Naive B cell (primary cell): ENCODE measurements around the gene VAMP3. TPM values are rescaled to one million over a fixed set of nuclear protein-coding genes. Genes with fewer than 3 reads are reported as not detected.
"Not testable (repeated sequence)": the region's sequence is repeated elsewhere in the genome, so short reads cannot be mapped to it uniquely, and the experiment has no call there.

Experiments used
- ATAC-seq, 2 donors: fragments of 150-1000 bp; cut with Tn5 transposase; 2 replicates each; pipeline ENCODE4 v1.10.0; 2021; ENCODE audit warnings: low read depth in 2 of 2, mild to moderate bottlenecking in 2 of 2, moderate library complexity in 2 of 2
- DNase-seq: peaks from one replicate; pipeline ENCODE4 v3.0.0; 2022
- H3K27ac Mint-ChIP-seq, 6 donors: one replicate each; pipeline ENCODE4 v1.8.0; 2020 to 2022; ENCODE audit warnings: mild to moderate bottlenecking in 6 of 6, mixed read lengths in 6 of 6, moderate library complexity in 5 of 6, inconsistent platforms in 2 of 6
- H3K27me3 Mint-ChIP-seq, 3 donors: one replicate each; pipeline ENCODE4 v1.8.0; 2021 to 2022; ENCODE audit warnings: mixed read lengths in 3 of 3, mild to moderate bottlenecking in 1 of 3
- H3K36me3 Mint-ChIP-seq, 2 donors: one replicate each; pipeline ENCODE4 v1.8.0; 2020 to 2022; ENCODE audit warnings: mixed read lengths in 2 of 2, inconsistent platforms in 1 of 2, mild to moderate bottlenecking in 1 of 2
- H3K4me1 Mint-ChIP-seq, 3 donors: one replicate each; pipeline ENCODE4 v1.8.0; 2020 to 2022; ENCODE audit warnings: mixed read lengths in 3 of 3, inconsistent platforms in 1 of 3, mild to moderate bottlenecking in 1 of 3, moderate library complexity in 1 of 3
- H3K4me3 Mint-ChIP-seq, 8 donors: one replicate each; pipeline ENCODE4 v1.8.0; 2020 to 2022; ENCODE audit warnings: mild to moderate bottlenecking in 8 of 8, mixed read lengths in 8 of 8, moderate library complexity in 8 of 8, inconsistent platforms in 2 of 8
- H3K9me3 Mint-ChIP-seq, 7 donors: one replicate each; pipeline ENCODE4 v1.8.0; 2020 to 2022; ENCODE audit warnings: mixed read lengths in 7 of 7, mild to moderate bottlenecking in 5 of 7, inconsistent platforms in 2 of 7, moderate library complexity in 1 of 7
- polyA plus RNA-seq, 6 donors: library from polyadenylated mRNA; unstranded; fragments of 300-500 nt; fragmentation: Illumina TruSeq; gene quantifications; one replicate each; pipeline ENCODE4 v1.2.3, GENCODE V29; 2021; ENCODE audit warnings: low read depth in 6 of 6

The VAMP3 gene
- polyA plus RNA-seq, 6 donors from 2014 or later, result 30.3 to 42.3 (median 38.0) TPM

DNA sequence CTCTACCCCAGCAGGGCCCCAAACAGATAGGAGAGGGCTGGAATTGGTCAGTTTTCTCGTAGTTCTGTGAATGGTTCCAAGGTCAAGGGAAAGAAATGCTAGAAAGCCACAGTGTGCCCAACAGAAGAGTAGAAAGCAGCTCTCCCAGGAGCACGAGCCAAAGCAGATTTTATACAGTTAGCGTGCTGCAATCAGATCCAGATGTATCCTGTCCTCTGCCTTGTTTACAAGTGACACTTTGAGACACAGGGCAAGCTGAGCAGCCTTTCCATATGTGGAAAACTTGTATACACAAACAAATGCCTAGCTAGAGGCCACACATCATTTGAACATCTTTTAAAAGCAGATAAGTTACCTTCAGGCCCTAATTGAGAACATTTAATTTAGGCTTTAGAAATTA is 6.5 kb downstream of the VAMP3 start:
- Mint-ChIP-seq H3K36me3 (peaks cover 3 to 8% of the 10 kb centered on the region in 2 donors), H3K4me3 (peak overlapping the region in 1 of 8 donors; percentile 3), H3K4me1 (peaks cover 17 to 33% (median 23%) of the 10 kb centered on the region in 3 donors), H3K9me3 (no peaks in the 10 kb centered on the region), H3K27ac (no peak overlapping the region), H3K27me3 (no peaks in the 10 kb centered on the region)
- ATAC-seq, result no peak
- no peak for DNase-seq

DNA sequence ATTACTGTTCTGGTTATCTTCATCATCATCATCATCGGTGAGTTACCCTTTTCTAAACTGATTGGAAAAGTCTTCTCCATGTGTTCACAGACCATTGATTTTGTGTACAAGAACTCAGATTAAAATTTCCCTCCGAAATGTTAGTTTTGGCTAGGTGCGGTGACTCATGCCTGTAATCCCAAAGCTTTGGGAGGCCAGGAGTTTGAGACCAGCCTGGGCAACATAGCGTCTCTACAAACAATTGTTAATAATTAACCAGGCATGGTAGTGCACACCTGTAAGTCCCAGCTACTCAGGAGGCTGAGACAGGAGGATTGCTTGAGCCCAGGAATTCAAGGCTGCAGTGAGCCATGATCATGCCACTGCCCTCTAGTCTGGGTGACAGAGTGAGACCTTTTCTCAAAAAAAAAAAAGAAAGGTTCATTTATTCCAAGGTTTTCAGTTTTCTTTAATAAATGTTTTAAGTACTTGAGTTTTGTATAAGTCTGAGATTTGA is 7.1 kb downstream of the VAMP3 start:
- peaks cover 20 to 35% (median 28%) of the 10 kb centered on the region in 3 donors for H3K4me1 Mint-ChIP-seq

DNA sequence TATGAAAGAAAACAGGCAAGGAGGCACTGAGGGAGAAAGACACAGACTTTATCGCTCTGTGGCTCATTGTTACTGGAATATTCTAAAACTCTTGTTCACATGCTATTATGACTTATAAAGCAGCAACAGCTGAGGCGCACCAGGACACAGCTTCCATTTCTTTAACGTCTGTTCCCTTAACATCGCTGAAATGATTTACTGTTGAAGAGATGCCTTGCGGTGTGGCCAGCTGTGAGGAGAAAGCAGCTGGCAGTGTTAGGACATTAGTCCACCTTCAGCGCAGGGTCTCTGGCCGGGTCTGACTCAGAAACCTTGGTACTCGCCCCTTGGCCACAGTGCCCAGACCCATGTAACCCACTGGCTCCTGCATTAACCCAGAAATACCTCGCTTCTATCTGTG is 9.9 kb downstream of the VAMP3 start:
- DNase-seq (no peak), ATAC-seq (no peak)
- Mint-ChIP-seq H3K36me3 (no peaks in the 10 kb centered on the region), H3K4me1 (peaks cover 15 to 31% (median 18%) of the 10 kb centered on the region in 3 donors), H3K27me3 (no peaks in the 10 kb centered on the region), H3K4me3 (peak overlapping the region in 1 of 8 donors; percentile 68), H3K9me3 (no peaks in the 10 kb centered on the region), H3K27ac (peak overlapping the region in 1 of 6 donors; percentile 47)

More for the DNA sequence above, 7.1 kb downstream of the VAMP3 start:
- H3K27ac Mint-ChIP-seq, result no peak overlapping the region
- H3K9me3 Mint-ChIP-seq, result no peaks in the 10 kb centered on the region
- H3K27me3 Mint-ChIP-seq, result no peaks in the 10 kb centered on the region
- ATAC-seq (no peak), DNase-seq (no peak)
- H3K36me3 Mint-ChIP-seq, result peaks cover 3 to 8% of the 10 kb centered on the region in 2 donors
- H3K4me3 Mint-ChIP-seq, result no peak overlapping the region

DNA sequence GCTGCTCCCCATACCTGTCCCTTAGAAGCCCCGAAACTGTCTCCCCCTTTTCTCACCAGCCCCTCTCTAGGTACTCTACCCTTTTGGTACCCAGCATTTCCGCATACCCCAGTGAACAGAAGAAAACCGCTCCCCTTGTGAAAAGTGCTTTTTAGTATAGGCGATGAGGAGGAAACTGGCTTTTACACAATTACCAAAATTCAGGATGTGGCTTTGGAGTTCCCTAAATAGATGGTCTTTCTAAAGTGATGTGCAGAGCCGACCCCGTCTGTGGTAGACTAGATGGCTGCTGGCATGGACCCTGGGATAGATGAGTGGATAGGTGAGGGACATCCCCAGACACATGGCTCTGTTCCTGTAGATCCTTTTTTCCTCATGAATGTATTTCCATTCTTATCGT is 10.4 kb downstream of the VAMP3 start:
- no peaks in the 10 kb centered on the region for H3K36me3 Mint-ChIP-seq
- ATAC-seq, result no peak
- no peaks in the 10 kb centered on the region for H3K9me3 Mint-ChIP-seq
- no peak for DNase-seq
- H3K4me1 Mint-ChIP-seq, result peaks cover 15 to 26% (median 21%) of the 10 kb centered on the region in 3 donors
- H3K27me3 Mint-ChIP-seq, result no peaks in the 10 kb centered on the region
- peak overlapping the region in 7 of 8 donors; percentile 30 to 68 (median 54) for H3K4me3 Mint-ChIP-seq
- peak overlapping the region in 4 of 6 donors; percentile 22 to 90 (median 48) for H3K27ac Mint-ChIP-seq

DNA sequence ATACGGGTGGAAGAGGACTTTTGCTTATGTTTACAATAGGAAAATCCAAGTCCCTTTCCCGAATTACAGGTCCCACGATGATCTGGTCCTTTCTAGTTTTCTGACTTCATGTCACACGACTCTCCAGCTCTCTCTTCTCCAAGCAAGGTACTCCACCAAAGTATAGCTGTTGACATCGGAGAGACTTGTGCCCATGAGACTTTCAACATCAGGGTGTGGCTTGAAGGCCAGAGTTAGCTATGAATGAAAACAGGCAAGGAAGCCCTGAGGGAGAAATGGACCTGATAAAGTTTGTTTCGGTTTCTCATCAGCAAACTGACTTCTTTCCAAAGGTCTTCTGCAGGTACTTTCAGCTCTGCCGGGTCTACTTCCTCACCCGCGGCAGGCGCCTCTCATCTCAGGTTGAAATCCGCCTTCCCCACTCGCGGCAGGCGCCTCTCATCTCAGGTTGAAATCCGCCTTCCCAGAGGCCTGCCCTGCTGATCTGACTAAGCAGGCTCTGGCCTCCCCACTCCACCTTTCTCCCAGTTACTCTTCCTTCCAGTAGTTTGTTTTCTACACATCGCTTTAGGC is 10.9 kb downstream of the VAMP3 start:
- Mint-ChIP-seq H3K4me3 (peak overlapping the region; percentile 38 to 92 (median 76)), H3K9me3 (no peaks in the 10 kb centered on the region), H3K36me3 (no peaks in the 10 kb centered on the region), H3K27me3 (no peaks in the 10 kb centered on the region), H3K27ac (peak overlapping the region in 5 of 6 donors; percentile 22 to 90 (median 30)), H3K4me1 (peaks cover 15 to 26% (median 24%) of the 10 kb centered on the region in 3 donors)
- ATAC-seq (no peak), DNase-seq (peak; percentile 36)

DNA sequence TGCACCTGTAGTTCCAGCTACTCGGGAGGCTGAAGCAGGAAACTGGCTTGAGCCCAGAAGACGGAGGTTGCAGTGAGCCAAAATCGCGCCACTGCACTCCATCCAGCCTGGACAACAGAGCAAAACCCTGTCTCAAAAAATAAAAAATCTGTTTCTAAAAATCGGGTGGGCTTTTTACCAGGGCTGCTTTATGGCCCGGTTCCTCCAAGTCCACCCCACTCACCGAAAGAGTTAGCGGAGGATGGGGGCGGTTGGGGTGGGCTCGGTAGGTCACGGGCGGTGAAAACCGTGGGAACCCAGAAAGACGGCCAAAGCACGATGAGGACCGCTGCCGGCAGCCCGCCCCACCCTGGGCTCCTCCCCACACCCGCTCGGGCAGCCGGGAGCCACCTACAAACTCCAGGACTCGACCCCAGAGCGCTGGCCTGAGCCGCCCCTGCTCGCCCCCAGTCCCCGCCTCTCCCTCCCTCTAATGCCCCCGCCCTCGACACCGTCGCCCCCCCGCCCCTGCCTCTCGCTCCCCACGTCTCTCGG is 12.1 kb downstream of the VAMP3 start:
- no peaks in the 10 kb centered on the region for H3K9me3 Mint-ChIP-seq
- ATAC-seq (no peak), DNase-seq (peak; percentile 11)
- H3K27me3 Mint-ChIP-seq, result no peaks in the 10 kb centered on the region
- no peaks in the 10 kb centered on the region for H3K36me3 Mint-ChIP-seq
- H3K4me1 Mint-ChIP-seq, result peaks cover 15 to 26% (median 24%) of the 10 kb centered on the region in 3 donors
- H3K4me3 Mint-ChIP-seq, result peak overlapping the region; percentile 38 to 92 (median 76)
- H3K27ac Mint-ChIP-seq, result peak overlapping the region in 4 of 6 donors; percentile 24 to 68 (median 58)

DNA sequence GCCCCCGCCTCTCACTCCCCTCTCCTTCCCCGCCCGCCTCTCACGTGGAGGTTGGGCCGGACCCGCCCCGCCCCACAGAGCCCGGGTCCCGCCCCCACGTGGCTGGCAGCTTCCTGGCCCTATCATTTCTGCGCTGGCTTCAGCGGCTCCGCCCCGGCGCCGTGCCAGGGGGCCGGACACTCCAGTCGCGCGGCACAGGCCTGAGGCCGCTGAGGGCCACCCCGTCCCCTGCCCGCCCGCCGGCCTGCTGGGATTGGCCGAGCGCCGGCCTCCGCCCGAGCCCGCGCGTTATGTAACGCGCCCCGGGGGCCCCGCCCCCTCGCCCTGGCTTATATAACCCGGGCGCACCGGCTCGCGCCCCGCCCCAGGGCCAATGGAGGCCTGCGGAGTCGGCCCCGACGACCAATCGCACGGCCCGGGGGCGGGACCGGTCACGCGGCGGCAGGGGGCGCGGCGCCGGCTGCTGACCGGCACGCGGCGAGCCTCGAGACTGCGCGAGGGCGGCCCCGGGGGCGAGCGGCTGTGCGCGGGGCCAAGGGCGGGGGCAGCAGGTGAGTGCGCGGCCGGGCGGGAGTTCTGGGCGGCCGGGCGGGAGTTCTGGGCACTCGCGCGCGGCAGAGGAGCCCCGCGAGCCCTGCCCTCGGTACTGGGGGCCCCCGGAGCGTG is 12.9 kb downstream of the VAMP3 start, which contains the start of gene PER3:
Gene PER3, plus strand, starts transcription at position 466 of the 666 bp plus-strand sequence. CDS start 587 bp downstream, outside the sequence.
- ATAC-seq, result peak; percentile 86 to 87

DNA sequence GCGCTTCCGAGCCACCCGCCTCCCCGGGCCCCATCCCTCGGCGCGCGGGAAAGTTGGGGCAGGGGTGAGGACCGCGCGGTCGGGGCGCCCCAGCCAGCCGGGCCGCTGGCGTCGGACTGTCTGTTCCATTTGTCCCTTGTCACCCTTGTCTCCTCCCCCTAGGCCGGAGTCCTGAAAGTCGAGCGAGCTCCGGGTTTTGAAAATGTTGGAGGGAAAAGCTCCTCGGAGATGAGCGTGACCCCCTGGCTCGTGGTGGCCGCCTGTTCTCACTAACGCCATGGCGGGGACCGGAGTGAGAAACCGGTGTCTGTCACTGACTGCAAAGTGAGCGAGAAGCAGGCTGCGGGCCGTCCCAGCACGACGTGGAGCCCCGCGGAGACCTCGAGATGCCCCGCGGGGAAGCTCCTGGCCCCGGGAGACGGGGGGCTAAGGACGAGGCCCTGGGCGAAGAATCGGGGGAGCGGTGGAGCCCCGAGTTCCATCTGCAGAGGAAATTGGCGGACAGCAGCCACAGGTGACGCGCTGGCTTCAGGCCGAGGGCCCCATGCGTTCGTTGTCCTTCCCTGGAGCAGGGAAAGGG is 13.5 kb downstream of the VAMP3 start:
- Mint-ChIP-seq H3K4me3 (peak overlapping the region in 6 of 8 donors; percentile 0 to 70 (median 46)), H3K4me1 (peaks cover 15 to 26% (median 24%) of the 10 kb centered on the region in 3 donors), H3K27ac (peak overlapping the region in 4 of 6 donors; percentile 7 to 85 (median 58)), H3K9me3 (peaks cover 0 to 5% (median 3%) of the 10 kb centered on the region in 7 donors), H3K36me3 (peaks cover 5 to 6% of the 10 kb centered on the region in 2 donors), H3K27me3 (no peaks in the 10 kb centered on the region)
- ATAC-seq, result no peak
- DNase-seq, result no peak

More for the DNA sequence above, 12.9 kb downstream of the VAMP3 start, which contains the start of gene PER3:
- Mint-ChIP-seq H3K9me3 (no peaks in the 10 kb centered on the region), H3K27me3 (no peaks in the 10 kb centered on the region), H3K4me1 (peaks cover 15 to 26% (median 24%) of the 10 kb centered on the region in 3 donors), H3K4me3 (peak within 1 kb of the TSS; percentile 38 to 92 (median 78)), H3K36me3 (peaks cover 0 to under 1% of the 10 kb centered on the region in 2 donors), H3K27ac (peak within 1 kb of the TSS in 4 of 6 donors; percentile 51 to 85 (median 74))
- peak; percentile 93 for DNase-seq

DNA sequence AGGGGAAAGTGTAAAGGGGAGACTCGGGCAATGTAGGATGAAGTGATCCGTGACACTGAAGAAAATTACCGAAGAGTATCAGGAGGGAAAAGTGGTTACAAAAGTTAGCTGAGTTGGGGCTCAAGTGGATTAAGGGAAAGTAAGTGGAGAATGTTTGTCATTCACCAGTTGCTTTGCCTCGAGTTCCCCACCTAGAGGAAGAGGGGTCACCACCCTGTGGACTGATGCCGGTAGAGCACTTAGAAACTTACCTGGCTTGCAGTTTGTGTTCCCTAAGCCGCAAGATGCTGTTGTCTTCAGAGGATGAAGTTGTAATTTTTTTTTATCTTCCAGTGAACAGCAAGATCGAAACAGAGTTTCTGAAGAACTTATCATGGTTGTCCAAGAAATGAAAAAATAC is 14.0 kb downstream of the VAMP3 start:
- Mint-ChIP-seq H3K27me3 (no peaks in the 10 kb centered on the region), H3K4me3 (peak overlapping the region in 7 of 8 donors; percentile 0 to 70 (median 51)), H3K27ac (peak overlapping the region in 4 of 6 donors; percentile 7 to 85 (median 48)), H3K4me1 (peaks cover 15 to 26% (median 24%) of the 10 kb centered on the region in 3 donors), H3K36me3 (peaks cover 6 to 11% of the 10 kb centered on the region in 2 donors), H3K9me3 (peaks cover 2 to 10% (median 7%) of the 10 kb centered on the region in 7 donors)
- ATAC-seq, result no peak
- DNase-seq, result no peak

DNA sequence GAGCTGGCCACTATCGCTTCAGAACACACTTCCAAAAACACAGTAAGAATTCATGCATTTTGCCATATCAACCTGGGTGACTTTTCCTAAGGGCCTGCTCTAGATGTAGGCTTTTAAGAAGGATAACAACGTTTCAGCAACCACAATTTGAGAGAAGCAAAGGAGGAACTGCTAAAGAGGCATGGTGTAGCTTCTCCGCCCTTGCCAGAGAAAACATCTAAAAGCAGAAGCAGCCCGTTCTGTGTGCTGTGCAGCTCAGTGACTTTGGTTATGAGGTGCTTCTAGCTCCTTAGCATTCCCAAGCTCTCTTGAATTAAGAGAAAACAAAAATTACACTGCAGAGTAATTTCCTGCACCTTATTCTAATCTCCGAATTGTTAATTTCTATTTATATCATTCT is 15.7 kb downstream of the VAMP3 start:
- DNase-seq (no peak), ATAC-seq (no peak)
- peaks cover 0 to 4% (median 0%) of the 10 kb centered on the region in 3 donors for H3K27me3 Mint-ChIP-seq
- H3K27ac Mint-ChIP-seq, result no peak overlapping the region
- peaks cover 11 to 27% of the 10 kb centered on the region in 2 donors for H3K36me3 Mint-ChIP-seq
- H3K4me3 Mint-ChIP-seq, result peak overlapping the region in 2 of 8 donors; percentile 19 to 69
- H3K4me1 Mint-ChIP-seq, result peaks cover 11 to 20% (median 19%) of the 10 kb centered on the region in 3 donors
- peaks cover 7 to 26% (median 19%) of the 10 kb centered on the region in 7 donors for H3K9me3 Mint-ChIP-seq

DNA sequence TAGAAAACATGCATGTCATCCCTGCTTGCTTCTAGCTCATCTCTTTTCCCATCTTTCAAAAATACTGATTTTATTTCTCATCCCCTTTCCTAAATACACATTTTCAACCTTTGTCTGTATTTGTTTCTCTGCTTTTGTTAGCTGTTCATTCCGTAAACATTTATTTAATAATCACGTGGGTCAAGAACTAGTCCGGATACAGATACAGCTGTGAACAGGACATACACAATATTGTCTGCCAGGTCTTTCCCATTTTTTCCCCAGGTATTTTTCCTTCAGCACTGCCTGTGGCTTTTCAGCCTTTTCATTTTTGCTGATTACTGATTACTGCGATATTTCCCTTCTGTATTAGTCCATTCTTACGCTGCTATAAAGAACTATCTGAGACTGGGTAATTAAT is 18.7 kb downstream of the VAMP3 start:
- peaks cover 0 to 5% (median under 1%) of the 10 kb centered on the region in 3 donors for H3K27me3 Mint-ChIP-seq
- no peak for DNase-seq
- ATAC-seq, result no peak
- H3K27ac Mint-ChIP-seq, result no peak overlapping the region
- peaks cover 21 to 33% of the 10 kb centered on the region in 2 donors for H3K36me3 Mint-ChIP-seq
- peak overlapping the region in 1 of 8 donors; percentile 51 for H3K4me3 Mint-ChIP-seq
- H3K9me3 Mint-ChIP-seq, result peaks cover 9 to 35% (median 29%) of the 10 kb centered on the region in 7 donors
- peaks cover 0 to 6% (median 6%) of the 10 kb centered on the region in 3 donors for H3K4me1 Mint-ChIP-seq

DNA sequence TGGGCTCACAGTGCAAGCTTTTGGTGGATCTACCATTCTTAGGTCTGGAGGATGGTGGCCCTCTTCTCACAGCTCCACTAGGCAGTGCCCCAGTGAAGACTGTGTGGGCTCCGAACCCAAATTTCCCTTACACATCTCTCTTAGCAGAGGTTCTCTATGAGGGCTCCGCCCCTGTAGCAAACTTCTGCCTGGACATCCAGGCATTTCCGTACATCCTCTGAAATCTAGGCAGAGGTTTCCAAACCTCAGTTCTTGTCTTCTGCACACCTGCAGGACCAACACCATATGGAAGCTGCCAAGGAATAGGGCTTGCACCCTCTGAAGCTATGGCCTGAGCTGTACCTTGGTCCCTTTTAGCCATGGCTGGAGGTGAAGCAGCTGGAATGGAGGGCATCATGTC is 19.9 kb downstream of the VAMP3 start:
- H3K27me3 Mint-ChIP-seq, result peaks cover 0 to 10% (median 5%) of the 10 kb centered on the region in 3 donors

DNA sequence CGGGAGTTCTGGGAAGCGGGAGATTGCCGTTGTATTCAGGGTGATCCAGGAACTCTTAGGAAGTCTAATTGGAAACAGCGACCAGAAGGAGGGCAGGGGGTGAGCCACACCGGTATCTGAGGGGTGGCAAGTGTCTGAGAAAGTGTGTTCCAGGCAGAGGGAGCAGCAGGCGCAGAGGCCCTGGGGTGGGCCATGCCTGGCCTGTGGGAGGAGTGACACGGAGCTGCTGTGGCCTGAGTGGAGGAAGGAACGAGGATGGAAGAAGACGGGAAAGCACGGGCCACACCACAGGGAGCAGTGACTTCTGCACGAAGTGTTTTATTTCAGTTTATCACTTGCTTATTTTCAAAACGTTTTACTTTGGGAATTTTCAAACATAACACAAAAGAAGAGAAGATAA is 24.3 kb downstream of the VAMP3 start:
- no peak for ATAC-seq
- Mint-ChIP-seq H3K27me3 (peaks cover 0 to 17% (median 5%) of the 10 kb centered on the region in 3 donors), H3K4me1 (no peaks in the 10 kb centered on the region), H3K9me3 (peaks cover 6 to 26% (median 18%) of the 10 kb centered on the region in 7 donors), H3K36me3 (peaks cover 14 to 27% of the 10 kb centered on the region in 2 donors), H3K27ac (no peak overlapping the region), H3K4me3 (no peak overlapping the region)
- no peak for DNase-seq

More for the DNA sequence above, 19.9 kb downstream of the VAMP3 start:
- H3K4me3 Mint-ChIP-seq, H3K4me1 Mint-ChIP-seq, H3K27ac Mint-ChIP-seq, DNase-seq, ATAC-seq: not testable (repeated sequence)
- Mint-ChIP-seq H3K9me3 (peaks cover 9 to 35% (median 29%) of the 10 kb centered on the region in 7 donors), H3K36me3 (peaks cover 21 to 41% of the 10 kb centered on the region in 2 donors)
